Muscle layer of colon (tissue), 2 donors: ENCODE results near the gene CCDC107.

Experiments used
- H3K27ac ChIP-seq: one replicate; pipeline ENCODE4 v1.7.0; 2013; ENCODE audit warnings: low read depth, mild to moderate bottlenecking, low read length, moderate library complexity
- H3K27me3 ChIP-seq, 2 donors: one replicate each; pipeline ENCODE4 v1.7.0; 2013; ENCODE audit warnings: low read length in 2 of 2, mild to moderate bottlenecking in 2 of 2; ENCODE audit not compliant: insufficient read depth in 2 of 2, control insufficient read depth in 1 of 2
- H3K36me3 ChIP-seq: one replicate; pipeline ENCODE4 v1.7.0; 2013; ENCODE audit warnings: mild to moderate bottlenecking, low read length; ENCODE audit not compliant: insufficient read depth
- H3K4me1 ChIP-seq: one replicate; pipeline ENCODE4 v1.7.0; 2013; ENCODE audit warnings: mild to moderate bottlenecking, low read length; ENCODE audit not compliant: insufficient read depth
- H3K4me3 ChIP-seq, 2 donors: one replicate each; pipeline ENCODE4 v1.7.0; 2013; ENCODE audit warnings: low read length in 2 of 2, low read depth in 1 of 2, mild to moderate bottlenecking in 1 of 2, moderate library complexity in 1 of 2
- H3K9ac ChIP-seq: one replicate; pipeline ENCODE4 v1.7.0; 2013; ENCODE audit warnings: low read length
- H3K9me3 ChIP-seq: one replicate; pipeline ENCODE4 v1.7.0; 2013; ENCODE audit warnings: mild to moderate bottlenecking, low read length
- donor health status: abdominal sarcoma.
- donor health status: Adenocarcinoma of cecum.

Gene CCDC107

GRCh38 chr9:35688558-35689541 is 30.8 kb downstream of the CCDC107 start:
- Histone ChIP-seq H3K4me1 (peaks cover 31% of the 10 kb centered on the region), H3K36me3 (peaks cover 54% of the 10 kb centered on the region), H3K9ac (peak overlapping the region; percentile 95), H3K27me3 (no peaks in the 10 kb centered on the region), H3K27ac (peak overlapping the region; percentile 98), H3K4me3 (peak overlapping the region; percentile 75 to 99), H3K9me3 (no peaks in the 10 kb centered on the region)

DNA sequence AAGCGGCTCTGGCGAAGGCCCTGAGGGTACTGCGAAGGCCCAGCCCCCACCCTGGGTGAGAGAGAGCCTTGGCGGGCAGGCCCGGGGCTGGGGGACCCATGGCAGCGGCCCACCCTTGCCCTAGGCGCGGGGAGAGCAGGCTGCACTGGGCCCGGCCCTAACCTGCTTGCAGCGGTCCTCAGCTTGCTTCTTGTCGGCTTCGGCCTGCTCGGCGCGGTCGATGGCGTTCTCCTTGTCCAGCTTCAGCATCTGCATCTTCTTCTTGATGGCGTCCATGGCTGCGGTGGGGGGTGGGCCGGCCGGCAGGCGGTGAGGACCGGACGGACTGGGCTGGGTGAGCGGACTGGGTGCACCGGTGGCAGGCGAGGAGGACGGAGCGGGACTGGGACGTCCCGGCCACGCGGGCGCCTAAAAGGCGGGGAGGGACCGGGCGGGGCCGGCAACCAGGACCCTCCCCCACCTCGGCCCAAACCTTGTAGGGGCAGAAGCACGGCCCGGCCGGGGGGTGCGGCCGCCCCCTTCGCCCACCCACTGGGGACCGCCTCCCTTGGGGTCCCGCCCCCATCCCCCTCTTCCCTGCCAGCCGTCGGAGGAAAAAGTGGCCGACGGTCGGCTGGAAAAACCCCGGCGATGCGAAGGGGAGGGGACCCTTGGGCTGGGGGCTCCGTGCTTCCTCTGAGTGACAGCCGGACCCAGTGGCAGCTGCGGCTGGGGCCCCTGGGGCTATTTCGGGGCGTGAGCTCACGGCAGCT is 31.6 kb downstream of the CCDC107 start, which contains the start of gene TPM2:
TSS of gene TPM2 (minus strand) at position 384 of the 752 bp plus-strand sequence. CDS start at position 276, 108 bp downstream.
- Histone ChIP-seq H3K36me3 (peaks cover 46% of the 10 kb centered on the region), H3K9ac (peak within 1 kb of the TSS; percentile 95), H3K9me3 (no peaks in the 10 kb centered on the region), H3K4me3 (peak within 1 kb of the TSS; percentile 75 to 99), H3K27me3 (no peaks in the 10 kb centered on the region), H3K4me1 (peaks cover 24% of the 10 kb centered on the region), H3K27ac (peak within 1 kb of the TSS; percentile 98)

GRCh38 chr9:35690294-35690613 is 32.2 kb downstream of the CCDC107 start:
- Histone ChIP-seq H3K36me3 (peaks cover 40% of the 10 kb centered on the region), H3K27me3 (no peaks in the 10 kb centered on the region), H3K4me1 (peaks cover 18% of the 10 kb centered on the region), H3K9ac (peak overlapping the region; percentile 68), H3K9me3 (no peaks in the 10 kb centered on the region), H3K4me3 (peak overlapping the region; percentile 73 to 99), H3K27ac (peak overlapping the region; percentile 98)

DNA sequence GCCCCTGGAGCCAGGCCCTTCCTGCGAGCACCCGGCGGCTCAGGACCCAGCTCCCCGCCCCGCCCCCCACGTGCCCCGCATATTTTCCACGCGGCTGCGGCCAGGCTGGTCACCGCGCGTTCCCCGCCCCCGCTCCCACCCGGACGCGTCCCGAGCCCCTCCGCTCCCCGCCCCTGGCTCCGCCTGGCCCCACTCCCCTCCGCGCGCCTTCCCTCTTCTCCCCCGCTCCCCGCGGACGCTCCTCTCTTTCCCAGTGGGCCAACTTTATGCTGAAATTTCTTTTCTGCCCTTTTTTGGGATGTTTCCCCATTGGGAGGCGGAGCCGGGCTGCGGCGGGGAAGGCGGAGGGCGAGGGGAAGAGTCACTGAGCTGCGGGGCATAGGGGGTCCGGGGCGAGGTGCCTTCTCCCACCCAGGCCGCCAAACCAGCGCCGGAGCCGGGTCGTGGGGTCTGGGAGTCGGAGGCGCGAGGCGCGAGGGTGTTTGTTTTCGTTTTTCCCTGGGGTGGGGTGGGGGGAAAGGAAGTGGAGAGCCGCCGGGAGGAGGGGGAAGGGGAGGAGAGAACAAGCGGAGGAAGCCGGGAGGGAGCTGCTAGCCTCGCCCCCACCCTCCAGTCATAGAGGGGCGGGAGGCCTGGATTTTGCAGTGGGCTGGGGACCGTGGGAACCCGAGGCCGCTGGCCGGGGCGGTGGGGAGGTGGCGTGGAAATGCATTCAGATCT is 32.7 kb downstream of the CCDC107 start:
- H3K4me1 ChIP-seq: peaks cover 13% of the 10 kb centered on the region
- no peaks in the 10 kb centered on the region for H3K9me3 ChIP-seq
- peak overlapping the region; percentile 80 for H3K9ac ChIP-seq
- no peaks in the 10 kb centered on the region for H3K27me3 ChIP-seq
- peak overlapping the region; percentile 73 to 99 for H3K4me3 ChIP-seq
- peak overlapping the region; percentile 98 for H3K27ac ChIP-seq
- peaks cover 38% of the 10 kb centered on the region for H3K36me3 ChIP-seq

DNA sequence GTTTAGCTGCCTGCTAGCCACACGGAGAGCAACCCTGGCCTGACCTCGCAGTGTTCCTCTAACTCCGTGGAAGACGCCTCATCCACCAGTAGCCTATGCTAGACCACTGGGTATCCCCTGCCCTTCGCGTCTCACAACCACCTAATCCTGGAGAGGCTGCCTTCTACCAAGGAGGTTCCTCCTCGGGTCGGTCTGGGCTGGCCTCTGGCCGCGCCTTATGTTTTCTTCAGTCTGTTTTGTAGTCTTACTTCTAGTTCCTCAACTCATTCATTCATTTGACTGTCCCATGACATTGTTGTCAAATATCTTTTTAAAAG is 33.2 kb downstream of the CCDC107 start:
- H3K4me1 ChIP-seq: peaks cover 14% of the 10 kb centered on the region
- peak overlapping the region; percentile 80 for H3K9ac ChIP-seq
- peak overlapping the region; percentile 98 for H3K27ac ChIP-seq
- H3K27me3 ChIP-seq: no peaks in the 10 kb centered on the region
- peaks cover 38% of the 10 kb centered on the region for H3K36me3 ChIP-seq
- H3K4me3 ChIP-seq: peak overlapping the region; percentile 73 to 99
- H3K9me3 ChIP-seq: no peaks in the 10 kb centered on the region

DNA sequence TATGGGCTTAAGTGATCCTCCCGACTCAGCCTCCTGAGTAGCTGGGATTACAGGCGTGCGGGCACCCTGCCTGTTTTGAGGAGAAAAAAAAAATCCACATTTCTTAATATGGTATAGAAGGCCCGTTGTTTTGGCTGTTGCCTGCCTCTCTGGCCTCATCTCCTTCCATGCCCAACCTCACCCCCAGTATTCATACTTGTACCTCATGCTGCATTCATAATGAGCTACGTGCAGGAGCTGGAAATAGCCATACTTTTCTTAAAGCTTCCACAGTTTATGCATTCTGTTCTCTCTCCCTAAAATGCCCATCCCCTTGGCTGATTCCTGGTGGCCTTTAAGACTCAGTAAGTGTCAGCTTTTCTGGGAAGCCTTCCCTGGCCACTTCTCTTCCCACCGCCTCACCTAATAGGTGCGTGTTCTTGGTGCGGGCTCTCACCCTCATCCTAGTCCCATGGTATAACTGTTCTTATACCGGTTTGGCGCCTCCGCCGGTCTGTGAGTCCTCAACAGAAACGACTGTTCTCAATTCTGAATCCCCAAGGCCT is 33.7 kb downstream of the CCDC107 start:
- Histone ChIP-seq H3K9me3 (no peaks in the 10 kb centered on the region), H3K27ac (peak overlapping the region; percentile 98), H3K4me3 (peak overlapping the region; percentile 73 to 99), H3K27me3 (no peaks in the 10 kb centered on the region), H3K4me1 (peaks cover 19% of the 10 kb centered on the region), H3K36me3 (peaks cover 38% of the 10 kb centered on the region), H3K9ac (peak overlapping the region; percentile 80)

- H3K27me3 ChIP-seq: no peaks in the 10 kb centered on the region
- no peak overlapping the region for H3K9ac ChIP-seq
- peaks cover 55% of the 10 kb centered on the region for H3K36me3 ChIP-seq
- H3K4me1 ChIP-seq: peaks cover 21% of the 10 kb centered on the region
- peak overlapping the region; percentile 48 for H3K27ac ChIP-seq
- no peak overlapping the region for H3K4me3 ChIP-seq
- H3K9me3 ChIP-seq: no peaks in the 10 kb centered on the region
Measured at GRCh38 chr9:35695943-35696401, 37.9 kb downstream of the CCDC107 start.

GRCh38 chr9:35696520-35697215 is 38.6 kb downstream of the CCDC107 start:
- H3K27me3 ChIP-seq: no peaks in the 10 kb centered on the region
- peaks cover 15% of the 10 kb centered on the region for H3K4me1 ChIP-seq
- H3K36me3 ChIP-seq: peaks cover 62% of the 10 kb centered on the region
- H3K4me3 ChIP-seq: no peak overlapping the region
- no peak overlapping the region for H3K9ac ChIP-seq
- H3K9me3 ChIP-seq: no peaks in the 10 kb centered on the region
- peak overlapping the region; percentile 48 for H3K27ac ChIP-seq

DNA sequence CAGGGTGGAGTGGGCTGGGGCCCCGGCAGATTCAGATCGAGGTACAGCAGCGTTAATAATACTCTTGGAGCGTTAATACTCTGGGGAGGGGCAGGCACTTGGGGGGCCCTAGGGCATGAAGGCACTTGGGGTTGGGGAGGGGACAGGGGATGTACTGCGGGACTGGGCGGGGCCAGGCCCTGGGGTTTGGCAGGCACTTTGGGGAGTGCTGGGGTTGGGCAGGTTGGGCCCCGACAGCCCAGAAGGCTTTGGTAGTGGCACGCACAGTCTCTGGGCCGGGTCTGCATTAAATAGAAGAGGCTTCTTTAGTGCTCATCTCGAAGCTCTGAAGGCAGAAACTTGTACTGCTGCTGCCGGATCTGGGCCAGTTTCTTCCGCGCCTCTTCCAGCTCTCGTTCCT is 39.4 kb downstream of the CCDC107 start:
- Histone ChIP-seq H3K27me3 (no peaks in the 10 kb centered on the region), H3K27ac (peak overlapping the region; percentile 36)

DNA sequence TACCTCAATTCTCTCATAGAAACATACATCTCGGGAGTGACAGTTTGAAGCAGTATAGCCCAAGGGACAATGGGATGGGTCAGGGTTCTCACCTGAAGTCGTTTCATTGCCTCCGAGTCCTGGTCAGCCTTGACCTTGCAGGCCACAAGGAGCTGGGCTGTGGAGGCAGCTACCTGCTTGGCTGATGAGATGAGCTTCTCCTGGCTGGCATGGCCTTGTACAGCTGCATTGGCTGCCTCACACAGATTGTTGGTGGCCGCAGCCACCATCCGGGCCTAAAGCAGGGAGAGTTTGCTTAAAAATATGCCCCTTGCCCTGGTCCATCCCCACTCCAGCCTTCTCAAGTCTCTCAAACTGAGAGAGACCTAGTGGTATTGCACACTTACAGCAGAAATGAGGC is 40.1 kb downstream of the CCDC107 start:
- Histone ChIP-seq H3K9me3 (no peaks in the 10 kb centered on the region), H3K27me3 (no peaks in the 10 kb centered on the region), H3K27ac (no peak overlapping the region), H3K4me1 (peaks cover 8% of the 10 kb centered on the region), H3K9ac (no peak overlapping the region), H3K4me3 (no peak overlapping the region), H3K36me3 (peaks cover 76% of the 10 kb centered on the region)

More for the DNA sequence above, 39.4 kb downstream of the CCDC107 start:
- Histone ChIP-seq H3K4me1 (peaks cover 8% of the 10 kb centered on the region), H3K9me3 (no peaks in the 10 kb centered on the region), H3K9ac (no peak overlapping the region), H3K4me3 (no peak overlapping the region), H3K36me3 (peaks cover 69% of the 10 kb centered on the region)
